Measurements from ENCODE around the gene TSEN15.
"Not testable (repeated sequence)": the region's sequence is repeated elsewhere in the genome, so short reads cannot be mapped to it uniquely, and the experiment has no call there.

TSEN15 gene

DNA sequence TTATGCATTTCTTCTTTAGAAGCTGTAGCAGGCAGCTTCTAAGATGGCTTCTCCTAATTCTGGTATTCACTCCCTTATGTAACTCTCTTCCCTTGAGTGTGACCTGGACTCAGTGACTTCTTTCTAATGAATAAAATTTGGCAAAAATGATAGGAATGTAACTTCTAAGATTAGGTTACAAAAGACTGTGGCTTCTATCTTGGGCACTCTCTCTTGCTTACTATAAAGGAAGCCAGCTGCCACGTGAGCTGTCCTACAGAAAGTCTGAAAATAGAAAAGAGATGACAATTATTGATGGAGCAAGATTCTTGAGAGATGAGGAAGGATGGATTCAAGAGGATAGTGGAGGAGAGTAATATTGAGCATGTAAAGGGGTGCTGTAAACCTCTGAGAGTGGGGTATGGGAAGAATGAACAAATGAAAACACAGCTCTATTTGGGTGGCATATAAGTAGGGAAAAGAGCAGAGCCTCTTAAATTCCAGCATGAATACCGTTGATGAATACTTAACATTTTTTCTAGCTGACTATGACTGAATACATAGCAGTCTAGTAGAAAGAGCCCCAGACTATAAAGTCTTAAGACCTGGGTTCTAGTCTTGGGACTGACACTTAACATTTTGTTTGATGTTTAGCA lies 5.5 kb downstream of the TSEN15 start:
- no peak for DNase-seq

DNA sequence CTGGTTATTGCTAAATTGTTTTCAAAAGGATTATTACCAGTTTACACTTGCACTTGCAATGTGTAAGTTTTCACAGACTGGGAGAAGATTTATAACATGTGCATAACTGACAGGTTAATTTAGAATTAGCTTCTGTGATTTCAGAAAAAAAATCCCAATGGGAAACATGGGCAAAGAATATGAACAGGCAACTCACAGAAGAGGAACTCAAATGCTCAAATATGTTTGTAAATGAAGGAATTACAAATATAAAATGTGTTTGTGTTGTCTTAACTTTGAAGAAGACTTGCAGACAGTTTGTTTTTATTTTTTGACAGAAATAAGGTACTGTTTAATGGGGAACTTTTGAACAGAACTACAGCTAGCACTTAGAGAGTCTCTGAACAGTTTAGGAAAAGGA lies 8.4 kb downstream of the TSEN15 start:
- DNase-seq, result no peak

DNA sequence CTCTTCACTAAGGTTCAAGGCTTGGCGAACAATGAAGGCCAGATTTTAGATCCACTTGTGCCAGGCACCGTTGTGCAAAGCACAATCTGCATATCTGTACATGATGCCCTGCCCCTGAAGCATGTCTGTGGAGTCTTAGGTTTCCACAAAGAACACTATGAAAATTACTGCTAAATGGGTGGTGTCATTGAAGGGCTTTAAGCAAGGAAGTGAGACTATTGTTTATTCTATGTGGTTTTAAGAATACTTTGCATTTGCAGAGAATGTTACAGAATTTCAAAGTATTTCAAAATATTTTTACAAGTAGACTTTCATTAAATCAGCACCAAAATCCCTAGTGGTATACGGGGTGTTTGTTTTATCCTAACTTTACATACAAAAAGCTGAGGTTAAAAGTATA lies 8.8 kb downstream of the TSEN15 start:
- no peak for DNase-seq

DNA sequence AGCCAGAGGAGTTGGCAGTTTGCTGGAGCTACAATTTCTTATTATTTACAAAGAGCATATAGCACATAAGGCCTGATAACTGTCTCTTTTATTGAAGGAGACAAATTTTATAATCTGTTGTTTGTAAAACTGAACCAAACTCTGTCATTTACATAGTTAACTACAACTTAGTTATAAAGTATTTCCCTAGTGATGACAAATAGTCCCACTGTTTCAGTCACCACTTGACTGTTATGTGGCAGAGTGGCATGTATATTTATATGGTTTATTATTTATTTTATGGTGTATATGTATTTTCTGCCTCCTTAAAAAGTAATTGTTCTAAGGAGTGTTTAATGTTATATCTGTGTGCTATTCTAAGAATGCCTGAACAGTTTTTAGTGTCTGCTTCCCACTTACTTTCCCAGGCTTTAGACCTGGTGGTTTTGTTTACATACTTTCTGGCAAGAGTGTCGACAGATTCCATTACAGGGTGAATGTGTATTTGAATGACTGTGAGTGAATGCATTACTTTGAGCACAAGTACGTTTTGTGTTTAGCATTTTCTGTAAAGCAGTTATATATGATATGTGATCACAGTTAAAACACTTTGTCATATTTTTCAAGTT lies 10.0 kb downstream of the TSEN15 start:
- no peak for DNase-seq

DNA sequence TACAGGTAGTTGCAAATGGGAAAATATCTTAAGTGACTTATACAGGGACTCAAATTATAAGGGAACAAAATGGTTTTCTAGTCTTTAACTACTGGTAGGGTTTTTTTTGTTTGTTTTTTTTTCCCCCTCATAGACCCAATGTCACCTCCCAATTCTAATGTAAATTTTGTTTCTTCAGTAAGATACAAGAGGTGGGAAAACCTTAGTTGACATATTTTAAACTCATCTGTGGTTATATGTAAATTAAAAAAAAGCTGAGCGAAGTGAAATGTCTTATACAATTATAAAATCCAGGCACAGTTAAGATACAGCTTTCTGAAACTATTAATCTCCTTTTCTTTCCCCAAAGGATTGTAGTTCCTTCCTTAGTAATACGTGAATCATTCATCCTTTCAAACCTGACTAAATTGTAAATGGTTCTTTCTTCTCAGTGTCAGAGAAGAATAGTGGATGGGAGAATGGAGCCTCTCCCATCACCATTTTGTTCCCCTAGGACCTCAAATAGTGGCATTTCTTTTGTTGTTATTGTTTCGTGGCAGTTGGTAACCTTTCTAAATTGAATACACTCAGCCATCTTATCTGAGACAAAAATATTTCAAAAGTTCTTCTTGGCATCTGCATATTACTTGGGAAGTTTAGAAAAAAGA lies 11.2 kb downstream of the TSEN15 start:
- no peak for DNase-seq

DNA sequence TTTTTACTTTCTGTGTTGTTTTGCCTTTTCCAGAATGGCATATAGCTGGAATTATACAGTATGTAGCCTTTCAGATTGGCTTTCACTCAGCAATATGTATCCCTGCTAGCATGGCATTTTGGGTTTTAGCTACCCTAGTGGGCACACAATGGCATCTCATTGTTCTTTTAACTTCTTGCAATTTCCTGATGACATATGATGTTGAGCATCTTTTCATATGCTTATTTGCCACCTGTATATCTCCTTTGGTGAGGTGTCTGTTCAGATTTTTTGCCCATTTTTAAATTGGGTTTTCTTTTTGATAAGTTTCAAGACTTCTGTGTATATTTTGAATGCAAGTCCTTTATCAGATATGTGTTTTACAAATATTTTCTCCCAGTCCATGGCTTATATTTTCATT lies 14.0 kb downstream of the TSEN15 start:
- DNase-seq, result no peak

DNA sequence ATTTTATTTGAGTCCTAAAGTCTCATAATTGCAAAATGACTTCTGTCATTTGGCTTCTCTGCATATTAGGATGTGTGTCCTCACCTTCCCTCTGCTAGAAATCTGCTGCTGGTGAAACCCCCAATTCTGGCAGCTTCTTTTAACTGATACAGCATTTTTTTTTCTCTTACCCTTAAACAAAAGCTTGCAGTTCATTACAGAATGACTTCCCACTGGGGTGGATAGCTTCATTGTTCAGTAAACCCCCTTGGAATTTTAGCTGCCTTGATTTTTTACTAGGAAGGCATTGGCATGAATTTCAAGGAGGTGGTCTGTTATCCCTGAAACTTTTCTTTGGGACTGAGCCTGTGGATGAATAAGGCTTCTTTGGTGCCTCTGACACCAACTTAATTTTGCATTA lies 16.8 kb downstream of the TSEN15 start:
- no peak for DNase-seq

DNA sequence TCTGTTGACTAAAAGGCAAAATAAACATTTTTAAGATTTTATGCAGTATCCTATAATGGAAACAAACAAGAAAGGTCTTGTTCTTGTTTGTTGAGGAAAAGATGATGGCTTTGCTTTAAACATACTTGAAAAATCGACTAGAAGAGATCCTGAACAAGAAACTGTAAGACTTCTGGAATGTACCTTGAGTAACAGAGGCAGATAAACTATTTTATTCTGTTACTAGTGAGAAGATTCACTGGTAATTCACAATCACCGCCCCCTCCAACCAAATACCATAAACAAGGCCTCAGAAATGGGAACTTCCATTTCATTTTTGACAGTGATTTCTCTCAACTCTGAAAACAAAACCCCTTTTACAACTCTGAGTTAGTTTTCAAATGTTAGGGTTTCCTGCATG lies 18.1 kb downstream of the TSEN15 start:
- no peak for DNase-seq

DNA sequence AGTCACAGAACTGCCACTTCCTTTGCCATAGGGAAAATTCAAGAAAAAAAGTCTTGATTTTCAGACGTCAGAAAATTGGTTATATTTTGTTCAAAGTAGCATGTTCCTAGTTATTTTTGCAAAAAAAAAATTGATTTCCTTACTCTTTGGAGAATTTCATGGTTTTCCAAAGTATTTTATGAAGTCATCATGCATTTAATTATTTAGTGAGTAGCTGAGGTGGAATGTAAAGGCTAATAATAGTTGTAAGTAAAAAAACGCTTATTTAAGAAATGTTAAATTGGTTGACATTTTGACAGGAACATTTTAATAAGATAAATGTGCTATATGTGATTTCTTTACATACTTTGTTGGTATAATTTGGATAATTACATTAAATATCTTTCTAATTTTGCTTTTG lies 20.8 kb downstream of the TSEN15 start:
- no peak for DNase-seq

DNA sequence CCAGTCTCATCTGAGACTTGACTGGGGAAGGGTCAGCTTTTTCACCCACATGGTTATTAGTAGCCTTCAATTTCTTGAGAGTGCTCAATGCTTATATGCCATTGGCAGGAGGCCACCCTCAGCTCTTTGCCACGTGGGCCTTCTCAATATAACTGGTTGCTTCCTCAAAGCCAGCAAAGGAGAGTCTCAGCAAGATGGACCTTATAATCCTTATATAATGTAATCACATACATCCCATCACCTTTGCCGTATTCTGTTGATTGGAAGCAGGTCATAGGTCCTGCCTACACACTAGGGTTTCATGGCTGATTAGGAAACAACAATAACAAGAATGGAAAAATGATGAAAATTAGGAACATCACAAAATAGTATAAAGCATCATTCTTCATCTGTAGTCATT lies 22.9 kb downstream of the TSEN15 start:
- no peak for DNase-seq

DNA sequence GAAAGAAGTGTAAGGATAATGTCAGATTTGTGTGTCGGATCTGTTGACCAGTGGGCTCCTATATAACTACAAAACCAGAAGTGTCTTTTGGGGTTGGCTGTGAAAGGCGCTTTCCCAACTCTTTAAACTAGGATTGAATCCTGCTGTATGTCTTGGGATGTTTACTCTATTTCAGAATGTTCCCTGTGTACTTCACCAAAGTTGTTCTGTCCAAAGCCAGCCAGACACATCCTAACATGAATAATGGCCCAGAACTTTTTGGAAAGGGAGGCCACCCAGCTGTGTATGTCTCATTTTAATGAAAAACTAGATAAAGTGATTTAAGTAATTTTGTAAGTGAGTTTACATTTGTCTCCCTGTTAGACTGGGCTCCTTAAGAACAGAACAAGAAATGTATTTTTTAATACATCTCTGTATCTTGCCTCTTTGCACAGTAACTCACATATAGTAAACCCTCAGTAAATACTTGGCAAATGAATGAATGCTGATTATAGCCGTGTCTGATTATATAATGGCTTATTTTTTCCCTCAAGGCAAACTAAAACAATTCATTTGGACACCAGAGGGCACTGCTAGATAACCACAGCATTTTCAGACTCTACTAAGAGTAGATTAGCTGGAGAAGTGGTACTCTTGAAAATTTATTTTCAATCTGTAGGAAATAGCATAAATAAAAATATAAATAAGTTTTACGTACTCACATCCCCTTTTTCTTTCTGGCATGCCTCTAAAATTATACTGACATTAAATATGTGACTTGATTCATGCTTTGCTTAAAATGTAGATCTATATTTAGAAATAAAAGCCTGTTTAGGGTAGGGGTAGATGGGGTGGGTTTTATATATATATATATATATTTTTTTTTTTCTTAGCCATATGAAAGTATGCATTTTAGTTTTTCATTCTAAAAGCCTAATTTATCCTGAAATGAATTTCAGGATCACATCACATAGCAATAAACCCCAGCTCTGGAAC lies 23.8 kb downstream of the TSEN15 start:
- DNase-seq, result no peak

DNA sequence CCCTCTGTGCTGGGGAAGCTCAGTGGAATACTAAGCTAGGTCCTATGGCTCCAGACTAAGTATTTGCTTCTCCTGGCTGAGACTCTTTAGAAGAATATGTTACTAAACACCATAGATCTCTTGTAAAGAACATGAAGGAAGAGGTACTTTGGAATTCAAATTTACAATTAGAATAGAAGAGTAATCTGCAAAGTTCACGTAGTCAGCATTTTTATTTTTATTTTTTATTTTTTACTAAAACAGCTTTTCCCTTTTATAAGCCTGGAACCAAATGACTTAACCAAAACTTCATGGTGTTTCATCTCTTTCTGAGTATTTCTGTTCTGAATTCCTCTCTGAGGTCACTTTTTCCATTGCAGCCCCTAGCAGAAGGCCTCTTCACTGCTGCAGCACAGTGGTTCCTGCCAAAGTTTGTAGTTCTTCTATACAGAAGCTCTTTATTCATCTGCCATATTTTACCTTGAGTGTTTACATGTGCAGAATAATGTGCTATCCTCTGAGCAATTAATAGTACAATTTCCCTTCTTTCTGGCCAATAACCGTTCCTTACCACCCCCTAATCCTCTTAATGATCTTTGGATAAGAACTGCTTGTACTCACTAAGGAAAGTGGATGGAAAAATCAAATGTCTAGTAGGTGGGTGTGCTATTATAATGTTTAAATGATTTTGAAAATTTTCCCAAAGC lies 27.2 kb downstream of the TSEN15 start:
- DNase-seq, result no peak

DNA sequence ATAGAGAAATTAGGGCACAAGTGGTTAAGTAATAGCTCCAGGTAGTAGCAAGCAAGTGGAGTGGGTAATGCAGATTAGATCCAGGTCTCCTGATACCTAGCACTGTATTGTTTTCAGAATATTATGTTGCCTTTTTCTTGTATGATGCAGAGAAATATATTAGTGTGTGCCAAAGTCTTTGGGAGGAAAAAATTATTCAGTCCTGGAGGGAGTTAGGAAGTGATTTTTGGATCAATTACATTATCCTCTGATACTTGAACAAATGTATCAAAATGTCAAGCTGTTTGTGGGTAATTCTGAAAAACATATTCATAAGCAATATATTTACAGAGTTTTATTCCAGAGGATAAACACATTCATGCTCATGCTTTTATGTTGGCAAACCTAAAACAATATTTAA lies 28.8 kb downstream of the TSEN15 start:
- DNase-seq, result no peak

DNA sequence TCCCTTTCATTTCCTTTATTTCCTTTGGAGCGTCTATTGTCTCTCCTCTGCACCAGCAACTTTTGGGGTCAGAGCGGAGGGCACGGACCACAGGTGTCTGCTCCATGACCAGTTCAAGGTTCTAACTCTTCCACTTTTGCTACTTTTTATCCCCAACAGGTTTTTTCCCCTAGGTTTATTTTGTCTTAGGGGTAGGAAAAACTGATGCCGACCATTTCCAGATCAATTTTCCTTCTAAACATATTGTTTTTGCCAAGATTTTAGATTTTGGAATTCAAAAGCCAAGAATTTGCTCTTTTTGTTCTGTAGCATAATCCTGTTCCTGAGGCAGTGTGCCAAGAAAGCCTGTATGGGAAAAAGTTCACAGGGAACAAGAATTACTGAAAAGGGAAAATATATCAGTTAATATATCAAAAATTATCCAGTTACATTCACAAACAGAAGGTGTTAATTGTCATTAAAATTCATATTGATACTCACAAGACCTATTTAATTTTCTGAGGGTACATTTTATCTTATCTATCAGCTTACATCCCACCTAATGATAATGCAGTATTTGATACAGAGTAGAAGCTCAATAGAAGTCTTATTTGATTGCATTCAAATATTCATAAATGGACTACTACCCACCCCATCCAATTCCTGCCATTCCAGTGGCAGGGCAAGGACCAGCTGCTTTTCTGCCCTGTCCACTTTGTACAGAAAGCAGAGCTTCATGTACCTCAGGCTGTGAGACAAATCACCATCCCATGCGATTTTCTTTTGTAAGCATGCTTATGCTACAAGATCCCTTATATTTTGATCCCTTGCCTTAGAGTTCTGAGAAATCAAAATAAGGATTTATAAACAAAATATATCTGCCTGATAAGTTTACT lies 31.2 kb downstream of the TSEN15 start:
- no peak for DNase-seq

DNA sequence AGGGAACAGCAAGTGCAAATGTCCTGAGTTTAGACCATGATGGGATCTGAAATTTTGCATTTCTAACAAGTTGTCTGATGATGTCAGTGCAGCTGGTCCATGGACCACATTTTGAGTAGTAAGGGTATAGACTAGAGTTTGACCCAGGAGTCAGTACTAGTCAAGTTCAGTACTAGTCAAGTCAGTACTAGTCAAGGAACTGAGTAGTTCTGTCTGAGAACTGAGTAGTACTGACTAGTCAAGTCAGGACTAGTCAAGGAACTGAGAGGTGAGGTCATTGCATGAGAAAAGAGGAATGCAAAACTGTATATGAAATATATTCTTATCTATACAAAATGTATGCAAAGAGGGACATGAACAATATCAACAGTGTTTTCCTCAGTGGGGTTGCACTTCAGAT lies 34.1 kb downstream of the TSEN15 start:
- no peak for DNase-seq

DNA sequence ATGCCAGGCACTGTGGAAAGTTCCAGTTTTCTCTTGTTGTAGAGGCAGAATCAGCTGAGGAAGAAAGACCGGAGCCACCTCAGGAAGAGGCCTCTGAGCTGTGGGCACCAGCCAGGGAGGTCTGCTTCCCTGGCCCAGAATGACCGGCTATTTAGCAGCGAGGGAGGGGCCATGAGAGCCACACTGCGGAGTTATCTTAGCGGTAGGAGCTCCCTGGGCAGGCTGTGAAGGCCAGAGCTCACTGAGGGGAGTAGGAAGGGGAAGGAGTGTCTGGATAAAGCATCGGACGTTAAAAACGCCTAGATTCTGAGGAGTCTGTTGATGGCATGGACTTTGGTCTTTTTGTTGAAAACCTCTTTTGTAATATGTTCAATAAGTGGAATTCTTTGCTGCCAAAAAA lies 36.5 kb downstream of the TSEN15 start:
- DNase-seq, result no peak

DNA sequence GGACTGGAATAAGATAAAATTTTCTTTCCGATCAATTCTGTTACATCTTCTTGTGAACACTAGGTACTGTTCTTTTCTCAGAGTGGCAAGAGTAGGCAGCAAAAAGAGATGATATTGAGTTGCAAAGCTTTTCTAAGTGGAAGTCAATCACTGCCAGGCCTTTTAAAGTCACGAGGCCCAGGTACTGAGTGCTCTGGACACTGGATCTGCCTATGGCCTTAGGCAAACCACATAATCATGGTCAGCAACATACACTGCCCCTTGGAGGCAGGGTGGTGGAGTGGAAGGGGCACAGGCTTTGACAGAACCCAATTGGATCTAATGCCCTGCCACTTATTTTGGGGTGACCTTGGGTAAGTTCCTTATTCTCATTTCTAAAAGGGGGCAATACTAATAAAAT lies 41.5 kb downstream of the TSEN15 start:
- DNase-seq, result no peak

DNA sequence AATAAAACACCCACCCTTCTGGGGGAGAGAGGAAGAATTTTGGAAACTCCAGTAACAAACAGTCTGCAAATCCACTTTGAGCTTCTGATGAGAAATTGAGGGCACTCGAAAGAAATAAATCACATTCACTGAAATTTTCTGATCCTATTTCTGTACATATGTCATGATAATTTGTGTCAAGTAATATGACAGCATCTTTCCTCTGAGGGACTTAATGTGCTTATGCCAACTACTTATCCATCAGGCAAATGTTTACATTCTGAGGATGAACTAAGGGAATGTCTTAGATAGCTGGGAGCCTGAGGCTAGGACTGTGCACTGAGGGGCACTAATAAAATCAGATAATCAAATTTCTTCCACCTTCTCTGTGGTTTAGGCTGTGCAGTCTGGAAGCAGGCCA lies 44.5 kb downstream of the TSEN15 start:
- no peak for DNase-seq

DNA sequence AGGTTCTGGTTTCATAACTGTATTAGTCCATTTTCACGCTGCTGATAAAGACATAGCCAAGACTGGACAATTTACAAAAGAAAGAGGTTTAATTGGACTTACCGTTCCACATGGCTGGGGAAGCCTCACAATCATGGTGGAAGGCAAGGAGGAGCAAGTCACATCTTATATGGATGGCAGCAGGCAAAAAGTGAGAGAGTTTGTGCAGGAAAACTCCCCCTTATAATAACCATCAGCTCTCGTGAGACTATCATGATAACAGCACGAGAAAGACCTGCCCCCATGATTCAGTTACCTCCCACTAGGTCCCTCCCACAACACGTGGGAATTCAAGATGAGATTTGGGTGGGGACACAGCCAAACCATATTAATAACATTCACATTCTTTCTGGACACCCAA lies 45.0 kb downstream of the TSEN15 start:
- DNase-seq, result not testable (repeated sequence)

DNA sequence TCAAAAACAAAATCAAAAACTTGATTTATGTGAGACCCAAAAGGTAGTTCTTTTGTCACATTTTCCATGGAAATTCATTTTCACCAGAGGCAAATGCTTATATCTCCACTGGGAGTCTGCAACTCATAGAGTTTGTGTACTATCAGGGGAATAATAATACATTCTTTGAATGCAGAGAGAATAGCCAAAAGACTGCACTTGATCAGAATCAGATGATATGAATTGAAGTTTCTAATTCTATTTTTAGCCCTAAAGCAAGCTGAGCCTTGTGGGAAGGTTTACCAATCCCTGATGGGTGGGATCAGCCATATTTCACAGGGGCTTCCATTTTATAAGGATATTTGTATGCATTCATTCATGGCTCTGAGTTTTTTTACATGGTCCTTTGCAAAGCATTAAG lies 49.6 kb downstream of the TSEN15 start:
- DNase-seq, result no peak

DNA sequence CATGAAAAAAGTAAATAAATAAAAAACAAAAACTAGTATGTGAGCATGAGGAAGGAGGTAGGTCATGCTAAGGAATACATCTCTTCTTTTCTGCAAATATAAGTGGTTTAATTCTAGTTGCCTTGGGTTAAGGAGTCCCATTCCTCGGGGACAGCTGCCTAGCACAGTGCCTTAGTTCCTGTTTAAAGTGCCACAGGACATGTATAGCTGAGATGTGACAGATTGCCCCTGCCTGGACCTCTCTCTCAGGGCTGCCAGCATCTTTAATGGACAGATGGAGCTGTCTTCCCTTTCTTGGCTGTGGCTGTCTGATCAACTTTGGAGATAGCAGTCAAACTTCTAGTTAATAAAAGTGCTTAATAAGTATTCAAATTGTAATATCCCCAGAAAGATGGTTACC lies 50.0 kb downstream of the TSEN15 start:
- no peak for DNase-seq

Data from activated T-cell treated with anti-CD3 and anti-CD28 coated beads for 4 hours (primary cell).